ENCODE data around the gene ZNF625.

- TF ChIP-seq CTCF (IDR thresholded peaks at IDR 0.05; ENCODE audit: poor library complexity) = no peak
- no peak for TF ChIP-seq EZH2 (IDR thresholded peaks at IDR 0.05; ENCODE audit: borderline replicate concordance)
- no peak for TF ChIP-seq EZH2phosphoT487 (IDR thresholded peaks at IDR 0.05; ENCODE audit: low read depth, severe bottlenecking, unreplicated experiment)
Measured at GRCh38 chr19:12113121-12113520, 43.4 kb downstream of the ZNF625 start.

All from hepatocyte (in vitro differentiated cells).